GM06990 (cell line): Measurements from ENCODE around the gene SLCO3A1.

Experiments used
- DNase-seq: peaks from one replicate; pipeline ENCODE4 v3.0.0-alpha.2; 2011; ENCODE audit not compliant: insufficient read length; ENCODE audit errors: extremely low read depth
- H3K27me3 ChIP-seq: replicated peaks from 2 replicates; pipeline ENCODE4 v1.6.0; 2011; ENCODE audit warnings: low read length; ENCODE audit not compliant: control insufficient read depth, insufficient read depth
- H3K36me3 ChIP-seq: 2 replicates; pipeline ENCODE4 v1.5.1; 2011; ENCODE audit warnings: low read length; ENCODE audit not compliant: control insufficient read depth, insufficient read depth
- H3K4me3 ChIP-seq: replicated peaks from 2 replicates; pipeline ENCODE4 v1.5.1; 2011; ENCODE audit warnings: low read depth, mild to moderate bottlenecking, control low read depth, low read length
- CTCF ChIP-seq: IDR thresholded peaks from 2 replicates; pipeline ENCODE4 v1.5.1; 2011; ENCODE audit warnings: low read length, control low read depth, mild to moderate bottlenecking, inconsistent platforms; ENCODE audit not compliant: insufficient read depth, poor library complexity, severe bottlenecking

Gene SLCO3A1

DNA sequence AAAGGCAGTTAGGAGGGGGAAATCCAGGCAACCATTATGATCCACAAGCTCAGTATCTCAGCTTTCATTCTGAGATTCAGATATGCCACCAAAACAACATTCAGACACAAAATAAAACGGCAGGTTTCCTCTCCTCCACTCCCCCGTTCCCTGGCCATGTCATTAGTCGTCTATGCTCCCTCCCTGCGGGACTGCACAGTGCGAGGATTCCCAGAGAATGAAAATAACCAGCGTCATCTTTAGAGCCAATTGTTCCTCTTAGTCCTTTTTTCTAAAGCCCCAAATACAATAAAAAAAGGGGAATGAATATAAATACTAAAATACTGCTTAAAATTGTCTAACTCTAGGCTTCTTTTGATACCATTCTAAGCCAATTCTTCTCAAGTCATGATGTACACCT lies 7.8 kb upstream of the SLCO3A1 start:
- Histone ChIP-seq H3K27me3 (peaks cover 1% of the 10 kb centered on the region), H3K36me3 (no peaks in the 10 kb centered on the region), H3K4me3 (no peak overlapping the region)
- no peak for TF ChIP-seq CTCF
- no peak for DNase-seq

DNA sequence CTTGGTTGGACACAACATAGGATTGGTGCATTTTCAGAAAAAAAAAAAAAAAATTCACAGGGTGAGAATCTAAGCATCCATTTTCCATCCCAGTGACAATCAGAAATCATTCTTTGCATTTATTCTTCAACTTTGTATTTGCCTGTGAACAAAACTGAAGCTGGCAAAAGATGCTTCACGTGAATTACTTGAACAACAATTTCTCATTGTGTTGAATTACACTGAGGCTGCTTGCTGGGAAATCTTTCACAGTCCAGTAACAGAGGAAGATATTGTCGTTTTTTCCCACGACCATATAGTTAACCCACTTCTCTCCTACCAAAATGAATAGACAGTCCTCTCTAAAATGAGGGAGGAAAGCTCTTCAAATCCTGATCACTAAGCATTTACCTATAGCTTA lies 4.3 kb upstream of the SLCO3A1 start:
- DNase-seq = no peak
- Histone ChIP-seq H3K4me3 (no peak overlapping the region), H3K27me3 (peaks cover 1% of the 10 kb centered on the region), H3K36me3 (no peaks in the 10 kb centered on the region)
- TF ChIP-seq CTCF = no peak

DNA sequence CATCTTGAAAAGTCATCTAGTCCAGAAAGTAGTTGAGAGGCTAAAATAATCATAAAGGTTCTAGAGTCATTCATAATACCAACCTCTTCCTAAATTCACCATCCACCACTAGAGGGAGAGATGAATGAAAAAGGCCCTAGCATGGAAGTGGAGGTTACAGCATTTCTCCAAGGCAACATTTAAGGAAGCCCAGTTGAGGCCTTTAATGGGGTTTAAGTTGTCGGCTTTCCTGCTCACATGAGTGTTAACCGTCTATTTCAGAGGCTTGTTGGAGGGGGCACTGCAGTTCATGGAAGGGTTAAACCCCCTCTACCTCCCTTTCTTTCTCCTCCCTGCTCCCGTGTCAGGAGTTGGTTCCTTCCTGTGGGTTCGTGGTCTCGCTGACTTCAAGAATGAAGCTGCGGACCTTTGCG lies 3.8 kb upstream of the SLCO3A1 start:
- Histone ChIP-seq H3K36me3 (no peaks in the 10 kb centered on the region), H3K27me3 (peaks cover 1% of the 10 kb centered on the region), H3K4me3 (no peak overlapping the region)
- no peak for DNase-seq
- peak; percentile 44 for TF ChIP-seq CTCF

DNA sequence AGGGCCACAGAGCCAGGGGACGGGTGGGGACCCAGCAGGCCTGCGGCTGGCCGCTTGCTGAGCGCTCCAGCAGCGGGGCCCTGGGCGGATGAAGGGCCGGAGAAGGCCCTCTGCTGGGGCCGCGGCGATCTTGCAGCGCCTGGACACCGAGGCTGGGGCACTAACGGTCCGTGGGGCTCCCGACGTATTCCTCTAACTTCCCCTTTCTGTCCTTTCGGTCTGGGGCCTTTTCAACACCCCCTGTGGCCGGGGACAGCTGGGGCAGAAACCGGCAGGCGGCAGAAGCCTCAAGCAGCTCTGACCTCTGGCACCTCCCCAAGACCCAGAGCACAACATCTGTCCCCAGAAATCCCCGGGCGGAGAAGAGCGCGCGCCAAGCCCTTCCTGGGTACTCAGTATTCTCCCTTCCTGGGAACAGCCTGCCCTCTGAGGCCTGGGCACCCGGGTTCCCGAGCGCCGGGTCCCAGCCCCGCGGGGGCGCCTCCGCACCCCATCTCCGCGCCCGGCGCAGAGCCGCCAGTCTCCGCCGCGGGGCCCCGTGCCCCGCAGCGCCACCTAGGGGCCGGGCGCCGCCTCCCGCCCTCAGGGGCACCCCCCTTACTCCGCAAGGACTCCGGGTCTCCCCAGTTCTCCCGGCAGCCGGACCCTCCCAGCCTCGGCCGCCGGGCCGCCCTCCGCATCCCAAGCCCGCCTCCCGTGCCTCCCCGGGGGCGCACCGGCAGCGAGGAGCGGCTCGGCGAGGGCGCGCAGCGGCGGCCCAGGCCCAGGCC lies 582 bp upstream of the SLCO3A1 start:
- H3K36me3 ChIP-seq = no peaks in the 10 kb centered on the region
- peak overlapping the region; percentile 36 for H3K4me3 ChIP-seq

GRCh38 chr15:91853948-91854638 lies 585 bp downstream of the SLCO3A1 start:
- Histone ChIP-seq H3K4me3 (peak overlapping the region; percentile 4; the same call in 1 of the 2 replicates), H3K36me3 (no peaks in the 10 kb centered on the region), H3K27me3 (no peaks in the 10 kb centered on the region; the same call in 1 of the 2 replicates)
- DNase-seq = no peak
- no peak for TF ChIP-seq CTCF

More for the DNA sequence above, 582 bp upstream of the SLCO3A1 start:
- peak; percentile 65 for DNase-seq
- peaks cover under 1% of the 10 kb centered on the region for H3K27me3 ChIP-seq
- TF ChIP-seq CTCF = peak; percentile 49
